Astrocyte (in vitro differentiated cells and primary cell): ENCODE measurements around the gene GDF15.

Experiments
- CTCF ChIP-seq: IDR thresholded peaks from 2 replicates; pipeline ENCODE4 v1.5.1; 2011; ENCODE audit warnings: low read depth, mild to moderate bottlenecking, inconsistent platforms, low read length, moderate library complexity; ENCODE audit not compliant: insufficient read depth
- EZH2 ChIP-seq: IDR thresholded peaks from 2 replicates; pipeline ENCODE4 v1.6.1; 2012; ENCODE audit warnings: mild to moderate bottlenecking, low read length, inconsistent platforms; ENCODE audit not compliant: insufficient read depth

- TF ChIP-seq EZH2 (no peak), CTCF (no peak)
Measured at GRCh38 chr19:18353378-18354005, 32.5 kb upstream of the GDF15 start.
